Omental fat pad (tissue), 4 donors: Measurements from ENCODE around the gene GNPAT. TPM values are rescaled to one million over a fixed set of nuclear protein-coding genes. Genes with fewer than 3 reads are reported as not detected.

ENCODE experiments used
- ATAC-seq: fragments of 150-250 bp; one replicate; pipeline ENCODE4 v1.9.1; 2016; ENCODE audit warnings: mild to moderate bottlenecking, moderate library complexity; ENCODE audit not compliant: low FRiP score
- DNase-seq: peaks from one replicate; pipeline ENCODE4 v3.0.0-alpha.2; 2019; ENCODE audit warnings: low spot score
- CTCF ChIP-seq, 3 donors: fragments of 450-650 bp; IDR thresholded peaks; one replicate each; pipeline ENCODE4 v1.5.1; 2016 to 2017; ENCODE audit warnings: antibody characterized with exemption in 3 of 3, mild to moderate bottlenecking in 3 of 3, moderate library complexity in 2 of 3
- total RNA-seq, 4 donors: library from RNA; depleted of rRNA; stranded (reverse); fragments of >200 nt; gene quantifications; one replicate each; pipeline ENCODE4 v1.1.0, GENCODE V29; 2016

Gene GNPAT
- total RNA-seq, 4 donors from 2014 or later: 25.9 to 40.8 (median 34.2) TPM

GRCh38 chr1:231219422-231220401 is 21.3 kb upstream of the GNPAT start:
- TF ChIP-seq CTCF (IDR thresholded peaks at IDR 0.05): no peak
- DNase-seq: no peak
- ATAC-seq: no peak

- DNase-seq: no peak
- TF ChIP-seq CTCF (IDR thresholded peaks at IDR 0.05): no peak
- ATAC-seq: no peak
Observed at GRCh38 chr1:231220801-231221200, 20.2 kb upstream of the GNPAT start.

- TF ChIP-seq CTCF (IDR thresholded peaks at IDR 0.05): no peak
- DNase-seq: no peak
- no peak for ATAC-seq
Observed at GRCh38 chr1:231226156-231226555, 14.9 kb upstream of the GNPAT start.

GRCh38 chr1:231231511-231231910 is 9.5 kb upstream of the GNPAT start:
- no peak for TF ChIP-seq CTCF (IDR thresholded peaks at IDR 0.05)
- DNase-seq: no peak

GRCh38 chr1:231232870-231233734 is 7.9 kb upstream of the GNPAT start:
- TF ChIP-seq CTCF (IDR thresholded peaks at IDR 0.05): no peak
- ATAC-seq: no peak
- no peak for DNase-seq

More at GRCh38 chr1:231231511-231231910, 9.5 kb upstream of the GNPAT start:
- no peak for ATAC-seq

- DNase-seq (no peak), ATAC-seq (no peak)
- no peak for TF ChIP-seq CTCF (IDR thresholded peaks at IDR 0.05)
Observed at GRCh38 chr1:231233735-231234417, 7.1 kb upstream of the GNPAT start.
